Ishikawa (cell line): Measurements from ENCODE around the gene MBLAC1.
A peak's percentile ranks its signal among the peaks of the same experiment; 100 is the strongest.

Source experiments
- CEBPB ChIP-seq: IDR thresholded peaks from 2 replicates; pipeline ENCODE4 v1.6.1; 2012
- CREB1 ChIP-seq: IDR thresholded peaks from 2 replicates; pipeline ENCODE4 v1.6.1; 2012; ENCODE audit warnings: low read depth
- EGR1 ChIP-seq: IDR thresholded peaks from 2 replicates; pipeline ENCODE4 v1.6.1; 2012
- EP300 ChIP-seq: IDR thresholded peaks from 2 replicates; pipeline ENCODE4 v1.6.1; 2012; ENCODE audit warnings: borderline replicate concordance
- FOXM1 ChIP-seq: IDR thresholded peaks from 2 replicates; pipeline ENCODE4 v1.6.1; 2012; ENCODE audit warnings: low read depth, borderline replicate concordance
- MAX ChIP-seq: IDR thresholded peaks from 2 replicates; pipeline ENCODE4 v1.6.1; 2012
- NFIC ChIP-seq: IDR thresholded peaks from 2 replicates; pipeline ENCODE4 v1.6.1; 2012
- RAD21 ChIP-seq: IDR thresholded peaks from 2 replicates; pipeline ENCODE4 v1.6.1; 2012; ENCODE audit warnings: low read depth
- REST ChIP-seq: IDR thresholded peaks from 2 replicates; pipeline ENCODE4 v1.6.1; 2012; ENCODE audit warnings: low read depth, mild to moderate bottlenecking
- TAF1 ChIP-seq: IDR thresholded peaks from 2 replicates; pipeline ENCODE4 v1.6.1; 2012; ENCODE audit warnings: low read depth, mild to moderate bottlenecking
- TCF12 ChIP-seq: IDR thresholded peaks from 2 replicates; pipeline ENCODE4 v1.6.1; 2012; ENCODE audit warnings: low read depth
- TEAD4 ChIP-seq: IDR thresholded peaks from 2 replicates; pipeline ENCODE4 v1.6.1; 2012
- USF1 ChIP-seq: IDR thresholded peaks from 2 replicates; pipeline ENCODE4 v1.6.1; 2012
- YY1 ChIP-seq: IDR thresholded peaks from 2 replicates; pipeline ENCODE4 v1.6.1; 2012; ENCODE audit warnings: low read depth
- ZBTB7A ChIP-seq: IDR thresholded peaks from 2 replicates; pipeline ENCODE4 v1.6.1; 2012; ENCODE audit warnings: low read depth

MBLAC1 gene

GRCh38 chr7:100082978-100083377 is 43.8 kb upstream of the MBLAC1 start:
- TF ChIP-seq ZBTB7A, result 0 out of 2 replicates have a peak, but pooled peaks have one; percentile 37
- no peak for TF ChIP-seq REST
- no peak for TF ChIP-seq USF1
- TF ChIP-seq EGR1, result no peak
- TF ChIP-seq TCF12, result no peak

- TF ChIP-seq FOXM1, result no peak
- TF ChIP-seq EP300, result no peak
- no peak for TF ChIP-seq TAF1
- no peak for TF ChIP-seq REST
- TF ChIP-seq EGR1, result no peak
- TF ChIP-seq RAD21, result no peak
- no peak for TF ChIP-seq USF1
- no peak for TF ChIP-seq TCF12
- no peak for TF ChIP-seq YY1
- no peak for TF ChIP-seq TEAD4
- no peak for TF ChIP-seq CREB1
- no peak for TF ChIP-seq ZBTB7A
- TF ChIP-seq MAX, result no peak
- no peak for TF ChIP-seq CEBPB
- TF ChIP-seq NFIC, result no peak
Observed at GRCh38 chr7:100085515-100085914, 41.3 kb upstream of the MBLAC1 start.

GRCh38 chr7:100087055-100087750 is 39.6 kb upstream of the MBLAC1 start:
- TF ChIP-seq YY1, result no peak
- no peak for TF ChIP-seq EGR1
- TF ChIP-seq NFIC, result no peak
- no peak for TF ChIP-seq CREB1
- TF ChIP-seq ZBTB7A, result no peak
- no peak for TF ChIP-seq RAD21
- no peak for TF ChIP-seq USF1
- TF ChIP-seq TAF1, result no peak
- no peak for TF ChIP-seq TEAD4
- no peak for TF ChIP-seq CEBPB
- no peak for TF ChIP-seq REST
- TF ChIP-seq FOXM1, result no peak
- no peak for TF ChIP-seq MAX
- no peak for TF ChIP-seq EP300
- no peak for TF ChIP-seq TCF12

GRCh38 chr7:100088095-100088620 is 38.6 kb upstream of the MBLAC1 start:
- TF ChIP-seq FOXM1, result no peak
- TF ChIP-seq RAD21, result no peak
- no peak for TF ChIP-seq NFIC
- TF ChIP-seq TAF1, result no peak
- TF ChIP-seq CREB1, result no peak
- TF ChIP-seq EP300, result no peak
- no peak for TF ChIP-seq REST
- no peak for TF ChIP-seq ZBTB7A
- TF ChIP-seq EGR1, result no peak
- no peak for TF ChIP-seq YY1
- no peak for TF ChIP-seq TCF12
- TF ChIP-seq USF1, result no peak
- TF ChIP-seq TEAD4, result no peak
- TF ChIP-seq MAX, result no peak
- no peak for TF ChIP-seq CEBPB
